ENCODE data around the gene EXOC4.
"Not testable (repeated sequence)": the region's sequence is repeated elsewhere in the genome, so short reads cannot be mapped to it uniquely, and the experiment has no call there.

Gene EXOC4

GRCh38 chr7:133252858-133253518 is at the start of gene EXOC4:
Gene EXOC4, plus strand, starts transcription at chr7:133253078.
- DNase-seq (ENCODE audit: low spot score) = peak; percentile 100

- DNase-seq (ENCODE audit: low spot score) = no peak
These were observed 49.4 kb upstream of the EXOC4 start for GRCh38 chr7:133203490-133203889.

GRCh38 chr7:133207687-133208086 is 45.2 kb upstream of the EXOC4 start:
- no peak for DNase-seq (ENCODE audit: low spot score)

GRCh38 chr7:133210817-133211216 is 42.1 kb upstream of the EXOC4 start:
- DNase-seq (ENCODE audit: low spot score) = not testable (repeated sequence)

GRCh38 chr7:133213772-133214171 is 39.1 kb upstream of the EXOC4 start:
- DNase-seq (ENCODE audit: low spot score) = not testable (repeated sequence)

GRCh38 chr7:133217773-133218172 is 35.1 kb upstream of the EXOC4 start:
- no peak for DNase-seq (ENCODE audit: low spot score)

- DNase-seq (ENCODE audit: low spot score) = peak; percentile 54
These were observed 22.2 kb upstream of the EXOC4 start for GRCh38 chr7:133230591-133231194.

GRCh38 chr7:133233142-133233541 is 19.7 kb upstream of the EXOC4 start:
- no peak for DNase-seq (ENCODE audit: low spot score)

- DNase-seq (ENCODE audit: low spot score) = no peak
These were observed 17.7 kb upstream of the EXOC4 start for GRCh38 chr7:133234961-133235875.

GRCh38 chr7:133237545-133237944 is 15.3 kb upstream of the EXOC4 start:
- no peak for DNase-seq (ENCODE audit: low spot score)

- DNase-seq (ENCODE audit: low spot score) = no peak
These were observed 12.6 kb upstream of the EXOC4 start for GRCh38 chr7:133240302-133240701.

- no peak for DNase-seq (ENCODE audit: low spot score)
These were observed 6.3 kb upstream of the EXOC4 start for GRCh38 chr7:133246558-133246957.

- no peak for DNase-seq (ENCODE audit: low spot score)
These were observed 4.0 kb upstream of the EXOC4 start for GRCh38 chr7:133248901-133249300.

GRCh38 chr7:133252506-133252857 is 396 bp upstream of the EXOC4 start:
- no peak for DNase-seq (ENCODE audit: low spot score)

- DNase-seq (ENCODE audit: low spot score) = peak; percentile 16
These were observed 619 bp downstream of the EXOC4 start for GRCh38 chr7:133253519-133253875.

GRCh38 chr7:133255486-133255885 is 2.6 kb downstream of the EXOC4 start:
- no peak for DNase-seq (ENCODE audit: low spot score)

- no peak for DNase-seq (ENCODE audit: low spot score)
These were observed 5.3 kb downstream of the EXOC4 start for GRCh38 chr7:133258174-133258573.

- no peak for DNase-seq (ENCODE audit: low spot score)
These were observed 12.9 kb downstream of the EXOC4 start for GRCh38 chr7:133265821-133266220.

GRCh38 chr7:133268355-133268754 is 15.5 kb downstream of the EXOC4 start:
- DNase-seq (ENCODE audit: low spot score) = no peak

GRCh38 chr7:133272336-133272735 is 19.5 kb downstream of the EXOC4 start:
- DNase-seq (ENCODE audit: low spot score) = no peak

- no peak for DNase-seq (ENCODE audit: low spot score)
These were observed 20.3 kb downstream of the EXOC4 start for GRCh38 chr7:133273227-133273626.

GRCh38 chr7:133274265-133274664 is 21.4 kb downstream of the EXOC4 start:
- DNase-seq (ENCODE audit: low spot score) = no peak

- no peak for DNase-seq (ENCODE audit: low spot score)
These were observed 22.1 kb downstream of the EXOC4 start for GRCh38 chr7:133275008-133275407.

Data from LoVo (cell line).